Fibroblast of skin of left quadriceps (primary cell): ENCODE measurements around the gene HRH3.

ENCODE experiments used
- DNase-seq, 2 experiments: peaks; one replicate each; pipeline ENCODE4 v3.0.0-alpha.2; 2013; ENCODE audit warnings: low read depth in 2 of 2

Gene HRH3

DNA sequence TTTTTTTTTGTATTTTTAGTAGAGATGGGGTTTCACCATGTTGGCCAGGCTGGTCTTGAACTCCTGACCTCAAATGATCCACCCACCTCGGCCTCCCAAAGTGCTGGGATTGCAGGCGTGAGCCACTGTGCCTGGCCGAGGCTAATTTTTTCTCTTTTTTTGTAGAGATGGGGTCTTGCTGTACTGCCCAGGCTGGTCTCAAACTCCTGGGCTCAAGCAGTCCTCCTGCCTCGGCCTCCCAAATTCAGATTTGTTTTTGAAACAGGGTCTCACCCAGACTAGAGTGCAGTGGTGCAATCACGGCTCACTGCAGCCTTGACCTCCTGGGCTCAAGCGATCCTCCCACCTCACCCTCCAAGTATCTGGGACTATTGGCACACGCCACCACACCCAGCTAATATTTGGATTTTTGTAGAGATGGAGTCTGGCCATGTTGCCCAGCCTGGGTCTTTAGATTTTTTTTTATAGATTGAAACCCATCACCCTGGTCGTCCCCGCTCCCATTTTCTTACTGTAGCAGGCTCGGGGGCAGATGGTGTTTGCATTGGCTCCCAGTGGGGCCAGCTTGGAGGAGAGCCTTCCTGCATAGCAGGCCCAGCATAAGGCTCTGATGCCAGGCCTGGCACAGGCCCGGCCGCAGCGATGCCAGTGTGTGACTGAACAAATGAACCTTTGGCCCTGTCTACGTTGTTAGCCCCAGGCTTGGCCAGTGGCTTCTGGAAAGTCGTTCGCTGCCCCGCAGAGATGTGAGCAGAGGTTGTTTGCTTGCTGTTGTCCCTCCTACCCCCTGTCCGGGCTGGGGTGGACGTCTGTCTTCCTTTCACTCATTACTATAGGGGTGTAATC, 41.5 kb downstream of the HRH3 start:
- no peak for DNase-seq

DNA sequence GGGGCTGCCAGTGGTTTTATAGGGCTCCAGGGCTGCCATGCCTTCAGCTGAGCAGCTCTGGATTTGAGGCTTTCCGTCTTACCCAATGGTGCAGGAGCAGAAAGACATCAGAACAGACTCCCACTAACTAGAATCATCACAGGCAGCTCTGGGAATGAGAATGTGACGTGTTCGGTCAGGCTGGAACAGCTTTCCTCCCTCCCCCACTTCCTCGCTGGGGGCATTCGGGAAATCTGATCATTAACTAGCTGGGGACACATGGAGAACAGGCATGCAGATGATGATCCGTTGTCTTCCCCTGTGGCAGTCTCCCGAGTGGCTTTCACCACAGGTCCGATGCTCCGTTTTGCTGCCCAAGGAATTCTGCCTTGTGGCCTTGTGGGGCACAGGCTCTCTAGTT, 42.8 kb downstream of the HRH3 start:
- DNase-seq, result peak in 1 of 2 experiments; percentile 4

DNA sequence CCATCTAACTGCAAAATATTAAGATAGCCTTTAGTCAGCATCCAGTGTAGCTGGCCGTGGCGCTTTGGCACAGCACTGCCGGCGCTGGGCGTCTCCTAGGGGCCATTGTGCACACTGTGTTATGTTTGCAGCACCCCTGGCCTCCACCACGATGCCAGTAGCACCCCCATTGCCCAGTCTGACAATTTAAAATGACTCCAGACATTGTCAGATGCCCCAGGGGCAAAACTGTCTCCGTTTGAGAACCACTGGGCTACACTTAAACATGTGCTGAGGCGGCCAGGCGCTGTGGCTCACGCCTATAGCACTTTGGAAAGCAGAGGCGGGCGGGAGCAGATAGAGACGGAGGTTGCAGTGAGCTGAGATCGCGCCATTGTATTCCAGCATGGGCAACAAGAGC, 43.2 kb downstream of the HRH3 start:
- DNase-seq, result no peak

DNA sequence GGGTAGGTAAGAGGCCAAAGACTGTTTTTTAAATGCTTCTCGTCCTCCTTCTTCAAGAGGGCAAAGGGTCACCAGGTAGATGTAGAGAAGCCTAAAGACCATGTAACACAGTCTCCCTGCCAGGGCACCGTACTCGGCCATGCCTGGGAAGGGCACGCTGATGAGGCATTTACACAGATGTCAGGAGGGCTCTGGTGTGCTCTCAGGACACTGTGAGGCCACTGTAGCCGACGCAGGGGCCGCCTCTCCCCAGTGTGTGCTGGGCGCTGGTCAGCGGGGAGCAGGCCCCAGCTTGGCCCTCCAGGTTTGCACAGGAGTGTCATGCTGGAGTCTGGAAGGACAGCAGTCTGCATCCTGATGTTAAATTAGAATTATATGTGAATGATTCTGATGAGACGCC, 44.4 kb downstream of the HRH3 start:
- no peak for DNase-seq

DNA sequence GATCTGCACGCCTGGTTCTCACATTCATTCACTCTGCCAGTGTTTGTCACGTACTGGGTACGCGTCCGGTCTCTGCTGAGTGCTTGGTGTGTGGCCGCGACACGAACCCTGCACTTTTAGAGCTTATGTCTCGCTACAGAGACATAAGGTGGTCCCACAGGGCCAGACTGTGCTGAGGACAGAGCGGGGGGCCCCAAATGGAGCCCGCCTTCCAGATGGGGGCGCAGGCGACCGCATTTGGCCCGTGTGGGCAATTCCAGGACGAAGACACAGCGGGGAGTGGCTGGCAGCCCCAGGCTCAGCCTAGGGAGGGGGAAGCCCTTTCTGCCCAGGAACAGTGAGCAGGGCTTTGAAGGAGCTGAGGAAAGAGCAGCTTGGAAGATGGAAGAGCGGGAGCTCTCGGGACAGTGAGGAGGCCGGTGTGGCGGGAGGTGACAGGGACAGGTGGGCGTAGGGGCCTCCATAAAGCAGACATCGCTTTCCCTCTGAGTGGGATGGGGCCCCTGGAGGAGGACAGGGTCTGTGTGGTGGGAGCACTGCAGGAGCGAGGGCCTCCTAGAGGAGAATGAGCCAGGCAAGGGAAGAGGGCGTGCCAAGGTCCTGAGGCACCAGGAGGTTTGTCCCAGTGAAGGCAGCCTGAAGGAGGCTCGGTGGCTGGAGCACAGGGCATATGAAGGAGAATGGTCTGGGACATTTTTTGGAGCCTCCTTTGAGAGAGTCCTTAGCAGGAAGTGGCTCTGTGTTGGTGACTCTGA, 45.0 kb downstream of the HRH3 start:
- DNase-seq, result no peak

DNA sequence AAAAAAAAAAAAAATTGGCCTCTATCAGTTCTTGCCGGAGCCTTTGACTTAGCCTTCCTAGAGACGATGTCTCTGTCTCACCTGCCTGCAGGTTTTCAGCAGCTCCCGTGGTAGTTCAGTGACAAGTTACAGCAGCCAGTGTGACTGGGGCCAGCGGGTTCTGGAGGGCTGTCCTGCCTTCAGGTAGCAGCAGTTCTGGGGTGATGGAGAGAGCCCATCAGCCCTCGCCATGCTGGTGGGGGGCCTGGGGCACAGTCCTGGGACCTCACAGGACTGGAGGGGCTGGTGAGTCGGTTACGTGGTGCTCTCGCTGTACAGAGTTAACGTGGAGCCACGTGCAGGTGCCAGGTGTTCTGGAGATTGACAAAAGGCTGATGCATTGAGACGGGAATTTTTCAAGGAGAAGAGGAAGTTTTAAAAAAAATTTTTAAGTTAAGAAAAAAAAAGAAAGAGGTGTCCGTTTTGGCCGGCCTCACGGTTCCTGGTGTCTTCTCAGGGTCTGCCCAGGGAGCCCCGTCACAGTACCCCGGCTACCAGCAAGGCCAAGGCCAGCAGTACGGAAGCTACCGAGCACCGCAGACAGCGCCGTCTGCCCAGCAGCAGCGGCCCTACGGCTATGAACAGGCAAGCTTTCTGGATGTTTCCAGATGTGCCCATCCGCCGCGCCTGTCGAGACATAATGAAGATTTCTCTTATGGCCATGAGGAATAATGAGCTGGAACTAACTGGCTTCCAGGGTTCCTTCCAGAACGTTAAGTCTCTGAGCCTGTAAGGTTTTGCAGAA, 45.9 kb downstream of the HRH3 start:
- no peak for DNase-seq

DNA sequence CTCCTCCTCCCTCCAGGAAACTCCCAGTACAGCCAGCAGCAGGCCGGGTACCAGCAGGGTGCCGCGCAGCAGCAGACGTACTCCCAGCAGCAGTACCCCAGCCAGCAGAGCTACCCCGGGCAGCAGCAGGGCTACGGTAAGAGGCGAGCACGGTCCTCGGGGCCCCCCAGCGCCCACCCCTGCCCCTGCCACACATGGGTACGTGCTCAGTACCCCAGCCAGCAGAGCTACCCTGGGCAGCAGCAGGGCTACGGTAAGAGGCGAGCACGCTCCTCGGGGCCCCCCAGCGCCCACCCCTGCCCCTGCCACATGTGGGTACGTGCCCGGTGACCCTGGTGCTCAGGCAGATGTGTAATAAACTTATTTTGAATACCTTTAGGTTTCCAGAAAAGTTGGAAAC, 47.4 kb downstream of the HRH3 start:
- DNase-seq, result no peak

DNA sequence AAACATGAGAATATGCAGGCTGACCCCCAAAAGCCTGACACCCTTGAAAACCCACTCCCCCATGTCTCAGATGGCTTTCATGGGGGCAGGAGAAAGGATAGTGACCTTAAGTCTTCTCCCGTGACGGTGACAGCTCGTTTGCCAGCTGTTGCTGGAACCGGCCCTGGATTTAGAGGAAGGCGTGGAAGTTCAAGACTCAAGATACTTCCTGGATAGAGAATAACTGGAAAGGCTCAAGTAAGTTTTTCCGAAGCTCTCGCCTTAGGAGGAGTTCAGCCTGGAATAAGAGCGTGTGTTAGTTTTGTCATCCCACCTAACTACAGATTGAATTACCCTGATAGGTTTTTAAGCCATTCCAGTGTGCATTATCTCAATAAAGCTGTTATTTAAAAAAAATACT, 48.8 kb downstream of the HRH3 start:
- no peak for DNase-seq

DNA sequence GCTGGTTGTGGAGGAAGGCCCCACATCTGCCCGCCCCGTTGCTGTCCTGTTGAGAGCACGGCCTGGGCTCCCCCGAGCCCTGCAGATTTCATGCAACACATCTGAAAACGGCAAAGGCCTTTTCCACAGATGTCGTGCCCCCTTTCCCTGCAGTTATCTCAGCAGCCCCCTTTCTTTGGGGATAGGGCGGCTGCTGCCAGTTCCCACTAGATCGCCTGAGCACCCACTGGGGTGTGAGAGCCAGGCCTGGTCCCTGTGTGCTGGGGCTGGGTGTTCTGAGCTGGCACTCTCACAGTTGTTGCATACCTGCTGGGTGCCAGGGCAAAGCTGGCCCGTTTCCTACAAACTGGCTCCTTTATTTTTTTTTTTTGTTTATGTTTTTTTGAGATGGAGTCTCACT, 49.5 kb downstream of the HRH3 start:
- DNase-seq, result no peak

DNA sequence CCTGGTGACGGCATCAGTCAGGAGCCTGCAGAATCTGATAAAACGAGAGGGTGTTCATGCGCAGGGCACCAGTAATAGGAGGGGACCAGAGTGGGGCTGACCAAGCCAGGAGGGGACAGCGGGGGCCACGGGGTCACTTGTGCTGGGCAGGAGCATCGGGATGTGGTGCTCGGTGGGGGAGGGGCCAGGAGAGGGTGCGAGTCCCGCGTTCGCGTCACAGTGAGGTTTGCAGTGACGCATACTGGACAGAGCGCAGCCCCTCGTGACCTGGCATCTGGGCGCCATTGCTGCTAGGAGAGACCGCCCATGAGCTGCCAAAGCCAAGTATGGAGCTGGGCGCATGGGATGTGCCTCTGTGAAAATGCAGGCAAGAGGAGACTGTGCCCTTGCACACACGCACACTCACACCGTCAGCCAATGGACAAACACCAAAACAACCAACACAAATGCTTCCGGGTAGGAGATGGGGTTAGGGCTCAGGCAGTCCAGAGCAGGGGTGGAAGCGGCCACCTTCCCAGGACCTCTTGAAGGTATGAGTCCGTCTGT, 51.1 kb downstream of the HRH3 start:
- DNase-seq, result no peak

DNA sequence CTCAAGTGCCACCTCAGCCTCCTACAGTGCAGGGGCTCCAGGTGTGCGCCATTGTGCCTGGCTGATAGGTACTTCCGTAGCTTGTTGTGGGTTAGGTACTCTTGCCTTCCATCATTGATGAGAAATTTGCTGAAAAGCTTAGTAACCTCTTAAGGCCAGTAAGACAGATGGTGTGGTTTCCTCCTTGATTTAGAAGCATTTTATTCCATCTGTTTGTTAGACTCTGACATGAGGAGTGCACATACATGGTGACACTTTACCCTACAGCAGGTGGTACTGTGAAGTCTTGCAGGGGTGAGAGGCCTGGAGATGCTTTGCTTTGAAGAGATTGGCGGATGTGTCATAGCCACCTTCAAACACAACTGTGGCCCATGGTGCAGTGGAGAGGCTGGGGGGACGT, 52.0 kb downstream of the HRH3 start:
- no peak for DNase-seq

DNA sequence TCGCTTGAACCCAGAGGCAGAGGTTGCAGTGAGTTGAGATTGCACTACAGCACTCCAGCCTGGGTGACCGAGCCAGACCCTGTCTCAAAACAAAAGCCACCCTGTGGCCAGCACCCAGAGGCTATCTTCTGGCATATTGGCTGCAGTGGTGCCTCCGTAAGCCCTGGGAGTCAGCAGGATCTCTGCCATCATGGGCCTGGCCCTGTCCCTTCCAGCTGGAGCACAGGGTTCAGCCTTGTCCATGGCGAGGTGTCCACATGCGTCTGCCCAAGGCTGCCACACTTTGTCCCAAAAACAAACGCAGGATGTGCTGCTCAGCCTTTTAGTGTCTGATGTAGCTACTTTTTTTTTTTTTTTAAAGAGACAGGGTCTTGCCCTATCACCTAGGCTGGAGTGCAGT, 52.6 kb downstream of the HRH3 start:
- DNase-seq, result no peak

DNA sequence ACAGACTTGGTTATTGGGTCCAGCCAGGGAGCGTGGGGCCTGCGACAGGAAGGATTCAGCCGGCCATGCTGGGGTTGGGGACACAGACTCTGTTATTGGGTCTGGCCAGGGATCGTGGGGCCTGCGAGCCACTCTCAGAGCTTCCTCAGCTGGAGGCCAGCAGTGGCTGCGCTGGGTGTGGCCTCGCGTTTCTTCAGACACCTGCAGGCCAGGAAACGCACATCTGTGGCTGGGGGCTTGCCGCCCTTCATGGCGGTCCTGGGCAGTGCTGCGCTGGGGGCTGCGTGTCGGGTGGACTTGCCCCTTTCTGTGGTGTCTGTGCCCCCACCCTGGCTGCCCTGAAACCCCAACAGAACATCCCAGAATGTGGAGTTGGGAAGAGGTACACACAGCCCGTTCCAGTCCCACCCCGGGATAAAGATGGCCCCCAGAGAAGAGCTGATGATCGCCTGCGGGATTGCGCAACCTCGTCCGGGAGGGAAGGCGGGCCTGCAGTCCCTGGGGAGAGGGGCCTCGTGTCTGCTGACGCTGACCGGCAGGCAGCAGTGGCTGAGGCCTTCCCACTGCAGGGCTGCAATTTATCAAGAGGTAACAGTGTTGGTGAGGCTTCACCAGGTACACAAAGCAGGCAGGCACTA, 54.2 kb downstream of the HRH3 start:
- no peak for DNase-seq
